Panc1 (cell line): ENCODE measurements around the gene GNA12. TPM values are rescaled to one million over a fixed set of nuclear protein-coding genes. Genes with fewer than 3 reads are reported as not detected.

Experiments used
- ATAC-seq: fragments of 200-7000 bp; cut with Tn5 transposase; 2 replicates; pipeline ENCODE4 v1.9.1; 2020; ENCODE audit warnings: mild to moderate bottlenecking, moderate library complexity
- BruUV-seq: library from RNA; stranded (reverse); fragments of 400-500 nt; replicated peaks from 2 replicates; lab custom pipeline; 2021; lab: Mats Ljungman, UMichigan
- CTCF ChIA-PET: fragments of 300-600 bp; sonication (Branson Sonifier 250); formaldehyde crosslinking; loops from one replicate; lab custom pipeline; 2022; ENCODE audit warnings: antibody characterized with exemption; lab: Charles Lee
- POLR2A ChIA-PET: fragments of 300-600 bp; sonication (Branson Sonifier 250); formaldehyde crosslinking; loops from one replicate; lab custom pipeline; 2022; ENCODE audit warnings: antibody characterized with exemption; lab: Charles Lee
- DNase-seq: peaks from one replicate; pipeline ENCODE4 v3.0.0-alpha.2; 2010; ENCODE audit warnings: low read depth, low spot score
- H3K27ac ChIP-seq: 2 replicates; pipeline ENCODE4 v1.5.1; 2011; ENCODE audit warnings: mild to moderate bottlenecking, low read length, inconsistent platforms
- H3K27me3 ChIP-seq: fragments of 200-500 bp; sonication (Bioruptor generic); 2 replicates; pipeline ENCODE4 v1.6.0; 2014; ENCODE audit warnings: low read length, inconsistent platforms; ENCODE audit not compliant: control insufficient read depth, insufficient read depth
- H3K36me3 ChIP-seq: fragments of 200-500 bp; sonication (Bioruptor generic); 2 replicates; pipeline ENCODE4 v1.5.1; 2014; ENCODE audit warnings: inconsistent platforms, mild to moderate bottlenecking, low read length, moderate library complexity; ENCODE audit not compliant: control insufficient read depth, insufficient read depth
- H3K4me1 ChIP-seq: 2 replicates; pipeline ENCODE4 v1.5.1; 2011; ENCODE audit warnings: inconsistent platforms, mild to moderate bottlenecking, low read length, moderate library complexity; ENCODE audit not compliant: control insufficient read depth, insufficient read depth
- H3K4me3 ChIP-seq, 2 experiments: 2 replicates each; pipeline ENCODE4 v1.5.1; 2011 to 2012; ENCODE audit warnings: low read depth in 2 of 2, low read length in 2 of 2, mild to moderate bottlenecking in 2 of 2, inconsistent platforms in 1 of 2, moderate library complexity in 1 of 2
- H3K9me3 ChIP-seq: fragments of 200-500 bp; sonication (Bioruptor generic); 2 replicates; pipeline ENCODE4 v1.5.1; 2014; ENCODE audit warnings: low read depth, mild to moderate bottlenecking, inconsistent platforms, low read length, moderate library complexity; ENCODE audit not compliant: control insufficient read depth, insufficient read depth
- CTCF ChIP-seq: fragments of 450-650 bp; IDR thresholded peaks from 2 replicates; pipeline ENCODE4 v1.5.1; 2017; ENCODE audit warnings: mild to moderate bottlenecking
- POLR2AphosphoS5 ChIP-seq: IDR thresholded peaks from 2 replicates; pipeline ENCODE4 v1.6.1; 2012; ENCODE audit warnings: mild to moderate bottlenecking, low read depth, low read length, moderate library complexity
- REST ChIP-seq, 2 experiments: IDR thresholded peaks; 2 replicates each; pipeline ENCODE4 v1.6.1; 2011 to 2012; ENCODE audit warnings: low read depth in 2 of 2, control low read depth in 1 of 2, low read length in 1 of 2, mild to moderate bottlenecking in 1 of 2, moderate library complexity in 1 of 2; ENCODE audit not compliant: insufficient read depth in 1 of 2
- SIN3A ChIP-seq: IDR thresholded peaks from 2 replicates; pipeline ENCODE4 v1.6.1; 2012; ENCODE audit warnings: low read depth, mild to moderate bottlenecking, low read length, moderate library complexity, borderline replicate concordance; ENCODE audit not compliant: insufficient read depth
- TCF7L2 ChIP-seq: IDR thresholded peaks from 2 replicates; pipeline ENCODE4 v1.6.1; 2011; ENCODE audit warnings: mild to moderate bottlenecking, low read depth, low read length, inconsistent platforms
- in situ Hi-C: cut with HindIII; loops from 2 replicates; pipeline ENCODE4 v1.10.0; 2016; ENCODE audit warnings: low sequenced_read_pairs, low pct_unique_long_range_greater_than_20kb
- intact Hi-C: fragments of 100-400 bp; cut with micrococcal nuclease; formaldehyde crosslinking; loops from one replicate; pipeline ENCODE4 v1.10.0; 2022; ENCODE audit not compliant: unreplicated experiment
- total RNA-seq: library from RNA; stranded (reverse); gene quantifications from one replicate; pipeline ENCODE4 v1.2.1, GENCODE V29; 2021; ENCODE audit not compliant: unreplicated experiment

Gene GNA12
- total RNA-seq, 1 experiment from 2014 or later, result 139 TPM

- H3K27me3 ChIP-seq, result no peaks in the 10 kb centered on the region
- H3K36me3 ChIP-seq, result peaks cover 8% of the 10 kb centered on the region
- CTCF ChIA-PET, result no interaction called here
- H3K27ac ChIP-seq, result no peak overlapping the region
- in situ Hi-C loops, result no loop called here
- POLR2A ChIA-PET, result interaction anchor here (0.7 kb wide), 1 partner anchor 7 kb away, joined by 4 read pairs; no protein-coding TSS in a partner anchor
- H3K4me1 ChIP-seq, result peaks cover 9% of the 10 kb centered on the region
- no TSS peak for BruUV-seq
- DNase-seq, result no peak
- ATAC-seq, result no peak
- intact Hi-C loops, result no loop called here
- H3K4me3 ChIP-seq, result no peak overlapping the region
- TF ChIP-seq TCF7L2 (no peak), CTCF (no peak), POLR2AphosphoS5 (no peak), REST (IDR thresholded peaks at IDR 0.05; ENCODE audit: insufficient read depth in 1 of 2, low read depth in 2 of 2, low read length in 1 of 2) (no peak), SIN3A (no peak)
- no peaks in the 10 kb centered on the region for H3K9me3 ChIP-seq
Measured at GRCh38 chr7:2787251-2787951, 56.7 kb downstream of the GNA12 start.

- ATAC-seq, result no peak
- CTCF ChIA-PET, result no interaction called here
- POLR2A ChIA-PET, result no interaction called here
- H3K9me3 ChIP-seq, result no peaks in the 10 kb centered on the region
- H3K36me3 ChIP-seq, result peaks cover 2% of the 10 kb centered on the region
- in situ Hi-C loops, result no loop called here
- no peak overlapping the region for H3K4me3 ChIP-seq
- peaks cover 9% of the 10 kb centered on the region for H3K4me1 ChIP-seq
- TF ChIP-seq TCF7L2, result no peak
- no peak for TF ChIP-seq SIN3A
- no peak for TF ChIP-seq POLR2AphosphoS5
- no peak for TF ChIP-seq REST (IDR thresholded peaks at IDR 0.05; ENCODE audit: insufficient read depth in 1 of 2, low read depth in 2 of 2, low read length in 1 of 2)
- TF ChIP-seq CTCF, result no peak
- BruUV-seq, result no TSS peak
- H3K27ac ChIP-seq, result no peak overlapping the region
- H3K27me3 ChIP-seq, result no peaks in the 10 kb centered on the region
- intact Hi-C loops, result no loop called here
- no peak for DNase-seq
Measured at GRCh38 chr7:2786607-2787116, 57.4 kb downstream of the GNA12 start.
